HL-60 (cell line): ENCODE measurements around the gene PLEKHG3. TPM values are rescaled to one million over a fixed set of nuclear protein-coding genes. Genes with fewer than 3 reads are reported as not detected.

ENCODE experiments used
- DNase-seq, 2 experiments: peaks; one replicate each; pipeline ENCODE4 v3.0.0-alpha.2; 2010 to 2020; ENCODE audit warnings: low read depth in 1 of 2, low spot score in 1 of 2
- H3K27ac ChIP-seq: fragments of 250-450 bp; sonication (Bioruptor Pico); replicated peaks from 2 replicates; pipeline ENCODE4 v1.5.1; 2020; ENCODE audit warnings: mild to moderate bottlenecking, moderate library complexity
- H3K27me3 ChIP-seq: fragments of 250-450 bp; sonication (Bioruptor Pico); 2 replicates; pipeline ENCODE4 v1.5.1; 2021; ENCODE audit warnings: mild to moderate bottlenecking, moderate library complexity; ENCODE audit not compliant: insufficient read depth, poor library complexity, severe bottlenecking
- H3K4me3 ChIP-seq: replicated peaks from 2 replicates; pipeline ENCODE4 v1.5.1; 2011; ENCODE audit warnings: mild to moderate bottlenecking, control low read depth, low read length; ENCODE audit not compliant: insufficient read depth
- CTCF ChIP-seq: IDR thresholded peaks from one replicate; pipeline ENCODE4 v1.5.1; 2011; ENCODE audit warnings: low read length, control low read depth, inconsistent platforms; ENCODE audit not compliant: insufficient read depth
- SPI1 ChIP-seq: IDR thresholded peaks from 2 replicates; pipeline ENCODE4 v1.6.1; 2012; ENCODE audit warnings: low read depth, mild to moderate bottlenecking, borderline replicate concordance
- microRNA-seq: library from miRNA; unstranded; fragments of <30 nt; microRNA quantifications from one replicate; pipeline ENCODE4, GENCODE V29; 2018

The PLEKHG3 gene

GRCh38 chr14:64799555-64799954 is 95.3 kb downstream of the PLEKHG3 start:
- Histone ChIP-seq H3K27ac (no peak overlapping the region), H3K4me3 (no peak overlapping the region), H3K27me3 (no peaks in the 10 kb centered on the region)
- TF ChIP-seq CTCF (no peak), SPI1 (no peak)
- no peak for DNase-seq

Small RNA genes within 50 kb of the gene (microRNA-seq; reads per million reads assigned to microRNA genes)
- not detected for gene MIR7855
